ENCODE results near the gene NELFCD. TPM values are rescaled to one million over a fixed set of nuclear protein-coding genes. Genes with fewer than 3 reads are reported as not detected.
A peak's percentile ranks its signal among the peaks of the same experiment; 100 is the strongest.
"Not testable (repeated sequence)": the region's sequence is repeated elsewhere in the genome, so short reads cannot be mapped to it uniquely, and the experiment has no call there.

The NELFCD gene
- total RNA-seq, 2 donors from 2014 or later: 24.5 to 27.5 TPM

GRCh38 chr20:58976061-58976730 is 4.9 kb upstream of the NELFCD start:
- H3K27ac ChIP-seq: no peak overlapping the region
- H3K4me3 ChIP-seq: no peak overlapping the region
- peak; percentile 2 for DNase-seq (ENCODE audit: low spot score)
- H3K36me3 ChIP-seq: no peaks in the 10 kb centered on the region
- H3K27me3 ChIP-seq: no peaks in the 10 kb centered on the region
- no peaks in the 10 kb centered on the region for H3K4me1 ChIP-seq
- peaks cover 0 to 17% of the 10 kb centered on the region in 2 donors for H3K9me3 ChIP-seq
- TF ChIP-seq CTCF (IDR thresholded peaks at IDR 0.05): no peak

- Histone ChIP-seq H3K9me3 (peaks cover 0 to 17% of the 10 kb centered on the region in 2 donors), H3K4me1 (peaks cover 0 to 16% of the 10 kb centered on the region in 2 donors), H3K4me3 (no peak overlapping the region), H3K27me3 (no peaks in the 10 kb centered on the region), H3K36me3 (no peaks in the 10 kb centered on the region), H3K27ac (no peak overlapping the region)
- TF ChIP-seq CTCF (IDR thresholded peaks at IDR 0.05): no peak
- DNase-seq (ENCODE audit: low spot score): peak; percentile 16
Observed at GRCh38 chr20:58978351-58979190, 2.5 kb upstream of the NELFCD start.

GRCh38 chr20:58981628-58982364 is 740 bp downstream of the NELFCD start:
- TF ChIP-seq CTCF (IDR thresholded peaks at IDR 0.05): no peak
- H3K4me1 ChIP-seq: peaks cover 0 to 41% of the 10 kb centered on the region in 2 donors
- peak overlapping the region; percentile 69 to 82 for H3K4me3 ChIP-seq
- H3K27me3 ChIP-seq: no peaks in the 10 kb centered on the region
- no peak for DNase-seq (ENCODE audit: low spot score)
- H3K27ac ChIP-seq: peak overlapping the region; percentile 71 to 86
- H3K36me3 ChIP-seq: peaks cover 6% of the 10 kb centered on the region
- no peaks in the 10 kb centered on the region for H3K9me3 ChIP-seq

- no peak overlapping the region for H3K27ac ChIP-seq
- peaks cover 14% of the 10 kb centered on the region for H3K36me3 ChIP-seq
- no peak for TF ChIP-seq CTCF (IDR thresholded peaks at IDR 0.05)
- H3K4me1 ChIP-seq: peaks cover 0 to 46% of the 10 kb centered on the region in 2 donors
- H3K4me3 ChIP-seq: peak overlapping the region; percentile 69 to 82
- H3K9me3 ChIP-seq: no peaks in the 10 kb centered on the region
- DNase-seq (ENCODE audit: low spot score): no peak
- H3K27me3 ChIP-seq: no peaks in the 10 kb centered on the region
Observed at GRCh38 chr20:58982406-58983114, 1.5 kb downstream of the NELFCD start.

GRCh38 chr20:58983115-58983468 is 2.0 kb downstream of the NELFCD start:
- H3K4me1 ChIP-seq: peaks cover 0 to 47% of the 10 kb centered on the region in 2 donors
- peaks cover 19% of the 10 kb centered on the region for H3K36me3 ChIP-seq
- DNase-seq (ENCODE audit: low spot score); H3K27me3 ChIP-seq; H3K27ac ChIP-seq; H3K9me3 ChIP-seq; H3K4me3 ChIP-seq: not testable (repeated sequence)

All from right atrium auricular region (tissue), 2 donors.